GM19397 (cell line): ENCODE measurements around the gene CEP112.
"Not testable (repeated sequence)": the region's sequence is repeated elsewhere in the genome, so short reads cannot be mapped to it uniquely, and the experiment has no call there.

Experiments used
- ATAC-seq: cut with Tn5 transposase; IDR thresholded peaks from one replicate; pipeline ENCODE4 v1.9.1; 2021; ENCODE audit warnings: mild to moderate bottlenecking, moderate library complexity; ENCODE audit not compliant: unreplicated experiment

Gene CEP112

DNA sequence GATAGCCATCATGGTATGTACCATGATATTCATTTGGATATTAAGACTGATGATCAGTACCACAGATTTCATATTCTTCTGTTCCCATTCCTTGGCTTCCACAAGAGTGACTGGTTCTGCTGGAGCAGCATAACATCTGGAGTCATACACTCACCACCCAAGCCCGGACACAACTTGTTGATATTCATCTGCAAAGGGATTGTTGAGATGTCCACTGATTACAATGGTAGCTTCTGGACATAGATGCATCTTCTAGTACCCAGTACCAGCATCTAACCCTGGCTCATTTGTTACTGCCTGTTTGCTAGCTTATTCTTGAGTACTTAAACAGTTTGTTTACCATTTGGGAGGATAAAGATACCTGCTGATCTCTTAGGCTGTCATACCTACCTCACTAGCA is 394.8 kb downstream of the CEP112 start:
- no peak for ATAC-seq

DNA sequence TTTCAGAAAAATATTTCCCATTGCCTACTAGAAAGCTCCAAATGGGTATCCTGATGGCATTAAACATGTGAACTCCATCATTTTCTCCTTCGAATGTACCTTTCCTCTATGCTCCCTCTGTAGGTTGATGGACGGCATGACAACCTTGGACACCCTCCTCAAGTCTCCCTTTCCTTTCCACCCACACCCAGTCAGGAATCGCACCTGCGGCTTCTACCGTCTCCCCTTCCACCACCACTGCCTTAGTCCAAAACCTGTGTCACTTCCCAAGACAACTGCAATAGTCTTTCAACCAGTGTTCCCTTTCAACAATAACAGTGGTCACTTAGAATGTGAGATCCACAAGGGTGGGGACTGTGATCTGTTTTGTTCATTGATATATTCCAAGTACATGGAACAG is 397.4 kb downstream of the CEP112 start:
- no peak for ATAC-seq

DNA sequence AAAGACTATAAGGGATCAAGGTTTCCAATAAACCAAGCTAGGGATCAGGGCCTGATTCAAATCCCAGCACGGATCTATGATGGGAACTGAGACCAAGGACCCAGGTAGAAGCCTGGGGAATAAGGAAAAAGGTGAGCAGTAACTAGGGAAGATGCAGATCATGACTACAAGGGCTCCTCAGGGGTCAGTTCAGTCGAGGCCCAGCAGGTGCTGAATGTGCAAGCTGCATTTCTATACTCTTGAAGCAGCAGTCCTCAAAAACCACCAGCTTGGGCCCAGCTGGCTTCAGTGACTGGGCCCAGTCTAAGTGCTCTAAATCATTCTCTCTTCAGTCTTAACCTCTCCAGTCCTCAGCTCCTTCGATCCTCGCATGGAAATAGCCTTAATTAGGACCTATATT is 401.7 kb downstream of the CEP112 start:
- no peak for ATAC-seq

- no peak for ATAC-seq
Observed at GRCh38 chr17:65787503-65787902, 404.4 kb downstream of the CEP112 start.

DNA sequence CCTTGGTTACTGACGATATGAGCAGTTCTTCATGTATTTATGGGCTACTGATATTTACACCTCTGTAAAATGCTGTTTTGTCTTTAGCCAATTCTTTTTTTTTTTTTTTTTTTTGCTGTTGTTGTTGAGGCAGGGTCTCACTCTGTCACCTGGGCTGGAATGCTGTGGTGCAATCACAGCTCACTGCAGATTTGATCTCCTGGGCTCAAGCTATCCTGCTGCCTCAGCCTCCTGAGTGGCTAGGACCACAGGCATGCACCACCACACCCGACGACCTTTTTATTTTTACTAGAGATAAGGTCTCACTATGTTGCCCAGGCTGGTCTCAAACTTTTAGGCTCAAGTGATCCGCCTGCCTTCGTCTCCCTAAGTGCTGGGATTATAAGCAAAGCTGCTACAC is 405.5 kb downstream of the CEP112 start:
- no peak for ATAC-seq

GRCh38 chr17:65785109-65785508 is 406.8 kb downstream of the CEP112 start:
- no peak for ATAC-seq

- ATAC-seq = no peak
Observed at GRCh38 chr17:65783845-65784334, 408.0 kb downstream of the CEP112 start.

DNA sequence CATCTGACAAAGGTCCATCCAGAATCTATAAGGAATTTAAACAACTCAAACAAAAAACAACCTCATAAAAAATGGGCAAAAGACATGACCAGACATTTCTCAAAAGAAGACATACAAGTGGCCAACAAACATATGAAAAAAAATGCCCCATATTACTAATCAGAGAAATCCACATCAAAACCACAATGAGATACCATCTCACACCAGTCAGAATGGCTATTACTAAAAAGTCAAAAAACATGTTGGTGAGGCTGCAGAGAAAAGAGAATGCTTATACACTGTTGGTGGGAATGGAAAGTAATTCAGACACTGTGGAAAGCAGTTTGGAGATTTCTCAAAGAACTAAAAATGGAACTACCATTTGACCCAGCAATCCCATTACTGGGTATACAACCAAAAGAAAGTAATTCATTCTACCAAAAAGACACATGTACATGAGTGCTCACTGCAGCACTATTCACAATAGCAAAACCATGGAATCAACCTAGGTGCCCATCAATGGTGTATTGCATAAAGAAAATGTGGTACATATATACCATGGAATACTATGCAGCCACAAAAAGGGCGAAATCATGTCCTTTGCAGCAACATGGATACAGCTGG is 409.7 kb downstream of the CEP112 start:
- not testable (repeated sequence) for ATAC-seq

DNA sequence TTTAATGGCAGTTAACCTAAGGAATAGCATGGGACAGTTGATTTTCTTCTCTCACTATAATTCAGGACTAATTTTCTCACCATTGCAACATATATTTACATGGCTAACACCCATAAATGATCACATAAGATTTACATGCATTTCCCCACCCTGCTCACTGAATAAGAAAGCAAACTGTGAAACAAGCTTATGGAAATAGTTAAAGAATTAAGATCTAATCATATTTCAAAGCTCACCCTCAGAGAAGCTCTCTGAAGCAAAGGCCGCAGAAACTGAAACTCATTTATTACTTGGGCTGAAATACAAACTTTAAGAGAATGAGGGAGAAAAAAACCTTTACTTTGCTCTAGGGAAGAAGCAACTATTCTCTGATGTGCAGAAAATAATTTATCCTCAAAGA is 411.8 kb downstream of the CEP112 start:
- no peak for ATAC-seq

GRCh38 chr17:65776890-65777289 is 415.0 kb downstream of the CEP112 start:
- ATAC-seq = no peak

- no peak for ATAC-seq
Observed at GRCh38 chr17:65774787-65775186, 417.1 kb downstream of the CEP112 start.

GRCh38 chr17:65772989-65773388 is 418.9 kb downstream of the CEP112 start:
- ATAC-seq = no peak

- ATAC-seq = no peak
Observed at GRCh38 chr17:65771704-65772103, 420.2 kb downstream of the CEP112 start.

GRCh38 chr17:65763786-65764185 is 428.1 kb downstream of the CEP112 start:
- ATAC-seq = no peak

DNA sequence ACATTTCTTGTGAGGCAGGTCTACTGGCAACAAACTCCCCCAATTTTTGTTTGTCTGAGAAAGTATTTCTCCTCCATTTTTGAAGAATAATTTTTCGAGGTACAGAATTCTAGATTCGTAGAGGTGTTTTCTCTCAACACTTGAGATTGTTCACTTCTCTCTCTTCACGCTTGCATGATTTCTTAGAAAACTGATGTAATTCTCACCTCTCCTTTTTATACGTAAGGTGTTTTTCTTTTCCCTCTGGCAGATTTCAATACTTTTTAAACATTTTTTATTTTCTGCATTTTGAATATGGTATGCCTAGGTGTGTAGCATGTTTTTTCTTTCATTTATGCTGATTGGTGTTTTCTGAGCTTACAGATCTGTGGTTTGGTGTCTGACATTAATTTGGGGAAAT is 429.0 kb downstream of the CEP112 start:
- ATAC-seq = no peak

DNA sequence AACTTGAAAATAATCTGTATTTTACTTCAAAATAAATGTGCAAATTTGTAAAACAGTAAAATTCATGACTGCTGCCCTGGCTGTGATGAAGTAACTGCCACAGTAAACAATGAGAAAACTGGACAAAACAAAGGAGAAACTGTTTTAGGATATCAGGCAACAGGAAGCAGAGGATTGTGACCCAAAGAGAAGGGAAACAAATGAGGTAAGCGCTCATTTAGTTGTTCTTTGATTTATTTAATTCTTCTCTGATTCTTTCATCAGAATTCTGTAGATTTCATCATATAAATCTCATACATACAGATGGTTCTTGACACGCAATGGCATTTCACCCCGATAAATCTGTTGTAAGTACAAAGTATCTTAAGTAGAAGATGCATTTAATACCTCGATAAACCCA is 432.4 kb downstream of the CEP112 start:
- ATAC-seq = no peak

GRCh38 chr17:65756760-65757159 is 435.2 kb downstream of the CEP112 start:
- ATAC-seq = no peak

DNA sequence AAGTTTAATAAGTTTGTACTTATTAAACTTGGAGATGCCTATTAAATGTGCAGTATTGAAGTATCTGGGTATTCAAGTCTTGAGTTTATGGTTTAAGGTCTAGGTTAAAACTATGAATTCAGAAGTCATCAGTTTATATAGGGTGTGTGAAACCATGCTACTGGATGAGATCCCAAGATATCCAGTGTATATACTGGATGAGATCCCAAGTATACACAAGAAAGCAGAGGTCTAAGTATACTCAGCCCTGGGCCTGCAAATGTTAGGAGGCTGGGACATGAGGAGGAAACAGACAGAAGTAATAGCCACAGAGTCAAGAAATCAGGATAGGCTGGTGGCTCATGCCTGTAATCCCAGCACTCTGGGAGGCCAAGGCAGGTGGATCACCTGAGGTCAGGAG is 436.1 kb downstream of the CEP112 start:
- no peak for ATAC-seq

DNA sequence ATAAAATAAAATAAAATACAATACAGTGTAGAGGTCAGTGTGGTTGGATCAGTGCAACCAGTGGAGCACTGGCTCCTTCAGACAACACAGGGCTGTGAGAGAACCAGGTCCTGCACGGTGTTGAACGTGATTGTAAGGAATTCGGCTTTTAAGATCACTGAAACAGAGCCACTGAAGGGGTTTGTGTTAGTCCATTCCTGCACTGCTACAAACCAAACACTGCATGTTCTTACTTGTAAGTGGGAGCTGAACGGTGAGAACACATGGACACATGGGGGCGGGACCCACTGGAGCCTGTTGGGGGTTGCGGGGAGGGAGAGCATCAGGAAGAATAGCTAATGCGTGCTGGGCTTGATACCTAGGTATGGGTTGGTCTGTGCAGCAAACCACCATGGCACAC is 437.3 kb downstream of the CEP112 start:
- ATAC-seq = no peak

GRCh38 chr17:65754081-65754480 is 437.9 kb downstream of the CEP112 start:
- no peak for ATAC-seq

DNA sequence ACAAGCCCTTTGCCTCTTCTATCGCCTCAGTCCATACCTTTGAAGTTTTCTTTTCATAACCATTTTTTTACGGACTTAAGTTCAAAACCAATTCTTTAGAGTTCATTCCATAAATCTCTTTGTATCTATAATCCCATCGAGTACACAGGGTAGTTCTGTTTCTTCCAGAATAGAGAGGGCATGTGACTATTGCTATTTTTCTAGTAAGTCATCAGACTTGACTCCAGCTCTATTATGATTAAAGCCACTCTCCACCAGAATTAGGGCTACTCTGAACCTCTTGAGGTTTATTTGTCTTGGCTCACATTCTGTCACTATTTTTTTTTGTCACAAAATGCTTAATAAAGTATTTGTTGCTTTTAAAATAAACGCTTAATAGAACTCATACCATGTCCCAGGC is 438.6 kb downstream of the CEP112 start:
- ATAC-seq = no peak

DNA sequence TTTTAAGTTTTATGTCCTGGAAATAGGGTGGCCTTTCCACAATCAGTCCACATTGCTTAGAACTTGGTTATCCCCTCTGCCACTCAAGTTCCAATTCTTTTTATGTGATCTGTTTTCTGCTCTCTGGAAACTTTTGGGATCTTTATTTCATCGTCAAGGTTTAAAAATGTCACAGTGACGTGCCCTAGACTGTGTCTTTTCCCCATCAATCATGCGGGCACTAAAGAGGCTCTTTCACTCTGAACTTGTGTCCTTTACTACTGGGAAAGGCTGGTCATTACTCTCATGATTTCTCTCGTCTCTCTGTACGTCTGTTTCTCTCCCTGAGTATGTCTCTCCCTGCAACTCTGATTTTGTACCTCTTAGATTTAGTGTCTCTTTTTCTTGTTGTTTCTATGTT is 440.7 kb downstream of the CEP112 start:
- ATAC-seq = no peak

DNA sequence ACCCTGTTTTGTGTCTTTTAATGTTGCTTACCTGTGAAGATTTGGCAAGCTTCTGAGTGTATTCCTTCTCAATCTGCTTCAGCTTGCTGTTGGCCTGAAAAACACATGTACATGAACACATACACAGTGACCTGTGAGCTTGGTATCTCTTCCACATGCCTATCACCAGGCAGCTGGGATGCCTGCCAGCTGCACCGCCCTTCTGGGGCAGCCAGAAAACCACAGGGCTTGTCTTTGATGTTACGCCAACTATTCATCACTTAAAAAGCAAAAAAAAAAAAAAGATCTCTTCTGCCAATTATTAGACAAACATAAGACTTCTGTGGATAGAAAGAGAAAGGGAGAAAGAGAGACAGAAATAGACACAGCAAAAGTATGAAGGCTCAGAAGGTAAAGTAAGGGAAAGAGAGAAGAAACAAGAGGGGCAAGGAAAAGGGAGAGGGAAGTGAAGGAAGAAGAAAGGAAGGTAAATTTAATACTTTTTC is 441.3 kb downstream of the CEP112 start:
- no peak for ATAC-seq
